ENCODE results near the gene HERC4. TPM values are rescaled to one million over a fixed set of nuclear protein-coding genes. Genes with fewer than 3 reads are reported as not detected.

Gene HERC4
- total and polyA plus RNA-seq, 4 donors = 7.3 to 53.2 (median 16.0) TPM

DNA sequence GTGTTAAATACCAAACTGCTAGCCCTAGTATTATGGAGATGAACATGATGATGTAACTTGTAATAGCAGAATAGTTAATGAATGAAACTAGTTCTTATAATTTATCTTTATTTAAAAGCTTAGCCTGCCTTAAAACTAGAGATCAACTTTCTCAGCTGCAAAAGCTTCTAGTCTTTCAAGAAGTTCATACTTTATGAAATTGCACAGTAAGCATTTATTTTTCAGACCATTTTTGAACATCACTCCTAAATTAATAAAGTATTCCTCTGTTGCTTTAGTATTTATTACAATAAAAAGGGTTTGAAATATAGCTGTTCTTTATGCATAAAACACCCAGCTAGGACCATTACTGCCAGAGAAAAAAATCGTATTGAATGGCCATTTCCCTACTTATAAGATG lies 157.4 kb downstream of the HERC4 start:
- no peak for DNase-seq (ENCODE audit: low spot score)
- H3K9ac ChIP-seq (ENCODE audit: low read depth in 1 of 2, low read length in 2 of 2) = no peak overlapping the region
- H3K4me1 ChIP-seq (ENCODE audit: control insufficient read depth in 4 of 4, insufficient read depth in 4 of 4, low read length in 3 of 4) = peaks cover 5 to 27% (median 18%) of the 10 kb centered on the region in 4 donors
- no peak for TF ChIP-seq HNF4A (conservative IDR thresholded peaks at IDR 0.05)
- TF ChIP-seq, protein P1, sequence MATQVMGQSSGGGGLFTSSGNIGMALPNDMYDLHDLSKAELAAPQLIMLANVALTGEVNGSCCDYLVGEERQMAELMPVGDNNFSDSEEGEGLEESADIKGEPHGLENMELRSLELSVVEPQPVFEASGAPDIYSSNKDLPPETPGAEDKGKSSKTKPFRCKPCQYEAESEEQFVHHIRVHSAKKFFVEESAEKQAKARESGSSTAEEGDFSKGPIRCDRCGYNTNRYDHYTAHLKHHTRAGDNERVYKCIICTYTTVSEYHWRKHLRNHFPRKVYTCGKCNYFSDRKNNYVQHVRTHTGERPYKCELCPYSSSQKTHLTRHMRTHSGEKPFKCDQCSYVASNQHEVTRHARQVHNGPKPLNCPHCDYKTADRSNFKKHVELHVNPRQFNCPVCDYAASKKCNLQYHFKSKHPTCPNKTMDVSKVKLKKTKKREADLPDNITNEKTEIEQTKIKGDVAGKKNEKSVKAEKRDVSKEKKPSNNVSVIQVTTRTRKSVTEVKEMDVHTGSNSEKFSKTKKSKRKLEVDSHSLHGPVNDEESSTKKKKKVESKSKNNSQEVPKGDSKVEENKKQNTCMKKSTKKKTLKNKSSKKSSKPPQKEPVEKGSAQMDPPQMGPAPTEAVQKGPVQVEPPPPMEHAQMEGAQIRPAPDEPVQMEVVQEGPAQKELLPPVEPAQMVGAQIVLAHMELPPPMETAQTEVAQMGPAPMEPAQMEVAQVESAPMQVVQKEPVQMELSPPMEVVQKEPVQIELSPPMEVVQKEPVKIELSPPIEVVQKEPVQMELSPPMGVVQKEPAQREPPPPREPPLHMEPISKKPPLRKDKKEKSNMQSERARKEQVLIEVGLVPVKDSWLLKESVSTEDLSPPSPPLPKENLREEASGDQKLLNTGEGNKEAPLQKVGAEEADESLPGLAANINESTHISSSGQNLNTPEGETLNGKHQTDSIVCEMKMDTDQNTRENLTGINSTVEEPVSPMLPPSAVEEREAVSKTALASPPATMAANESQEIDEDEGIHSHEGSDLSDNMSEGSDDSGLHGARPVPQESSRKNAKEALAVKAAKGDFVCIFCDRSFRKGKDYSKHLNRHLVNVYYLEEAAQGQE (IDR thresholded peaks at IDR 0.05) = no peak
- TF ChIP-seq, protein P2, sequence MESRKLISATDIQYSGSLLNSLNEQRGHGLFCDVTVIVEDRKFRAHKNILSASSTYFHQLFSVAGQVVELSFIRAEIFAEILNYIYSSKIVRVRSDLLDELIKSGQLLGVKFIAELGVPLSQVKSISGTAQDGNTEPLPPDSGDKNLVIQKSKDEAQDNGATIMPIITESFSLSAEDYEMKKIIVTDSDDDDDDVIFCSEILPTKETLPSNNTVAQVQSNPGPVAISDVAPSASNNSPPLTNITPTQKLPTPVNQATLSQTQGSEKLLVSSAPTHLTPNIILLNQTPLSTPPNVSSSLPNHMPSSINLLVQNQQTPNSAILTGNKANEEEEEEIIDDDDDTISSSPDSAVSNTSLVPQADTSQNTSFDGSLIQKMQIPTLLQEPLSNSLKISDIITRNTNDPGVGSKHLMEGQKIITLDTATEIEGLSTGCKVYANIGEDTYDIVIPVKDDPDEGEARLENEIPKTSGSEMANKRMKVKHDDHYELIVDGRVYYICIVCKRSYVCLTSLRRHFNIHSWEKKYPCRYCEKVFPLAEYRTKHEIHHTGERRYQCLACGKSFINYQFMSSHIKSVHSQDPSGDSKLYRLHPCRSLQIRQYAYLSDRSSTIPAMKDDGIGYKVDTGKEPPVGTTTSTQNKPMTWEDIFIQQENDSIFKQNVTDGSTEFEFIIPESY (IDR thresholded peaks at IDR 0.05) = no peak
- TF ChIP-seq, protein P3, sequence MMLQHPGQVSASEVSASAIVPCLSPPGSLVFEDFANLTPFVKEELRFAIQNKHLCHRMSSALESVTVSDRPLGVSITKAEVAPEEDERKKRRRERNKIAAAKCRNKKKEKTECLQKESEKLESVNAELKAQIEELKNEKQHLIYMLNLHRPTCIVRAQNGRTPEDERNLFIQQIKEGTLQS (IDR thresholded peaks at IDR 0.05) = no peak
- no peak for TF ChIP-seq RAD21 (IDR thresholded peaks at IDR 0.05)
- no peak for TF ChIP-seq EGR1 (IDR thresholded peaks at IDR 0.05; ENCODE audit: low read depth in 2 of 2)
- no peak for TF ChIP-seq JUND (IDR thresholded peaks at IDR 0.05)
- no peaks in the 10 kb centered on the region for H3K27me3 ChIP-seq (ENCODE audit: control insufficient read depth in 4 of 4, insufficient read depth in 4 of 4, low read length in 3 of 4)
- no peak overlapping the region for H3K4me3 ChIP-seq (ENCODE audit: low read depth in 1 of 3, low read length in 3 of 3)
- no peak overlapping the region for H3K27ac ChIP-seq (ENCODE audit: low read depth in 1 of 2, low read length in 2 of 2)
- WGBS = 86% methylated on average over 1 of the region's 1 CpG
- peaks cover 0 to 26% (median 16%) of the 10 kb centered on the region in 4 donors for H3K36me3 ChIP-seq (ENCODE audit: control insufficient read depth in 4 of 4, insufficient read depth in 3 of 4, low read depth in 1 of 4, low read length in 3 of 4)
- no peaks in the 10 kb centered on the region for H3K9me3 ChIP-seq (ENCODE audit: control insufficient read depth in 4 of 4, low read length in 3 of 4)

DNA sequence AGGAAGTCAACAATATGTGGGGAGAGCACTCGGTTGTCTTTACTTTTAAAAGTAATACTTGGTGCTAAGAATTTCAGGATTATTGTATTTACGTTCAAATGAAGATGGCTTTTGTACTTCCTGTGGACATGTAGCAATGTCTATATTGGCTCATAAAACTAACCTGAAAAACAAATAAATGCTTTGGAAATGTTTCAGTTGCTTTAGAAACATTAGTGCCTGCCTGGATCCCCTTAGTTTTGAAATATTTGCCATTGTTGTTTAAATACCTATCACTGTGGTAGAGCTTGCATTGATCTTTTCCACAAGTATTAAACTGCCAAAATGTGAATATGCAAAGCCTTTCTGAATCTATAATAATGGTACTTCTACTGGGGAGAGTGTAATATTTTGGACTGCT lies 157.9 kb downstream of the HERC4 start:
- TF ChIP-seq FOXA1 (IDR thresholded peaks at IDR 0.05) = no peak
- peak in 1 of 2 donors; percentile 22 for TF ChIP-seq EGR1 (IDR thresholded peaks at IDR 0.05; ENCODE audit: low read depth in 2 of 2)
- TF ChIP-seq RXRA (IDR thresholded peaks at IDR 0.05) = peak; percentile 37 to 79
- no peak for TF ChIP-seq JUND (IDR thresholded peaks at IDR 0.05)
- TF ChIP-seq, protein P2 (IDR thresholded peaks at IDR 0.05) = peak; percentile 67
- TF ChIP-seq YY1 (IDR thresholded peaks at IDR 0.05) = peak; percentile 63
- TF ChIP-seq, protein P4, sequence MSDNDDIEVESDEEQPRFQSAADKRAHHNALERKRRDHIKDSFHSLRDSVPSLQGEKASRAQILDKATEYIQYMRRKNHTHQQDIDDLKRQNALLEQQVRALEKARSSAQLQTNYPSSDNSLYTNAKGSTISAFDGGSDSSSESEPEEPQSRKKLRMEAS (IDR thresholded peaks at IDR 0.05) = peak; percentile 45
- TF ChIP-seq HNF4A (conservative IDR thresholded peaks at IDR 0.05) = peak; percentile 57 to 63
- TF ChIP-seq, protein P3 (IDR thresholded peaks at IDR 0.05) = peak; percentile 43
- TF ChIP-seq SP1 (IDR thresholded peaks at IDR 0.05) = peak; percentile 31
- peak; percentile 37 for TF ChIP-seq FOXA2 (IDR thresholded peaks at IDR 0.05)
- TF ChIP-seq NR2F2 (IDR thresholded peaks at IDR 0.05) = no peak
- TF ChIP-seq GABPA (IDR thresholded peaks at IDR 0.05 in 1 of 2, conservative IDR thresholded peaks at IDR 0.05 in 1 of 2) = peak in 1 of 2 donors; percentile 38
- peak in 1 of 2 donors; percentile 16 for TF ChIP-seq RAD21 (IDR thresholded peaks at IDR 0.05)
- TF ChIP-seq, protein P5, sequence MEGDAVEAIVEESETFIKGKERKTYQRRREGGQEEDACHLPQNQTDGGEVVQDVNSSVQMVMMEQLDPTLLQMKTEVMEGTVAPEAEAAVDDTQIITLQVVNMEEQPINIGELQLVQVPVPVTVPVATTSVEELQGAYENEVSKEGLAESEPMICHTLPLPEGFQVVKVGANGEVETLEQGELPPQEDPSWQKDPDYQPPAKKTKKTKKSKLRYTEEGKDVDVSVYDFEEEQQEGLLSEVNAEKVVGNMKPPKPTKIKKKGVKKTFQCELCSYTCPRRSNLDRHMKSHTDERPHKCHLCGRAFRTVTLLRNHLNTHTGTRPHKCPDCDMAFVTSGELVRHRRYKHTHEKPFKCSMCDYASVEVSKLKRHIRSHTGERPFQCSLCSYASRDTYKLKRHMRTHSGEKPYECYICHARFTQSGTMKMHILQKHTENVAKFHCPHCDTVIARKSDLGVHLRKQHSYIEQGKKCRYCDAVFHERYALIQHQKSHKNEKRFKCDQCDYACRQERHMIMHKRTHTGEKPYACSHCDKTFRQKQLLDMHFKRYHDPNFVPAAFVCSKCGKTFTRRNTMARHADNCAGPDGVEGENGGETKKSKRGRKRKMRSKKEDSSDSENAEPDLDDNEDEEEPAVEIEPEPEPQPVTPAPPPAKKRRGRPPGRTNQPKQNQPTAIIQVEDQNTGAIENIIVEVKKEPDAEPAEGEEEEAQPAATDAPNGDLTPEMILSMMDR (IDR thresholded peaks at IDR 0.05; ENCODE audit: low read depth, low read length, missing input control) = no peak
- H3K4me1 ChIP-seq (ENCODE audit: control insufficient read depth in 4 of 4, insufficient read depth in 4 of 4, low read length in 3 of 4) = peaks cover 5 to 27% (median 18%) of the 10 kb centered on the region in 4 donors
- no peak overlapping the region for H3K27ac ChIP-seq (ENCODE audit: low read depth in 1 of 2, low read length in 2 of 2)
- no peaks in the 10 kb centered on the region for H3K9me3 ChIP-seq (ENCODE audit: control insufficient read depth in 4 of 4, low read length in 3 of 4)
- H3K36me3 ChIP-seq (ENCODE audit: control insufficient read depth in 4 of 4, insufficient read depth in 3 of 4, low read depth in 1 of 4, low read length in 3 of 4) = peaks cover 0 to 29% (median 20%) of the 10 kb centered on the region in 4 donors
- no peak overlapping the region for H3K9ac ChIP-seq (ENCODE audit: low read depth in 1 of 2, low read length in 2 of 2)
- 28% methylated on average over 2 of the region's 2 CpGs for WGBS
- no peaks in the 10 kb centered on the region for H3K27me3 ChIP-seq (ENCODE audit: control insufficient read depth in 4 of 4, insufficient read depth in 4 of 4, low read length in 3 of 4)
- DNase-seq (ENCODE audit: low spot score) = no peak
- H3K4me3 ChIP-seq (ENCODE audit: low read depth in 1 of 3, low read length in 3 of 3) = no peak overlapping the region
